Lung (tissue), 12 donors: ENCODE data around the gene NLN. TPM values are rescaled to one million over a fixed set of nuclear protein-coding genes. Genes with fewer than 3 reads are reported as not detected.

Source experiments
- ATAC-seq: fragments of 200-7000 bp; cut with Tn5 transposase; one replicate; pipeline ENCODE4 v1.9.1; 2020; ENCODE audit warnings: moderate number of reproducible peaks; ENCODE audit not compliant: insufficient read depth, low FRiP score
- DNase-seq, 3 donors: peaks; one replicate each; pipeline ENCODE4 v3.0.0-alpha.2; 2013 to 2017
- H3K27ac ChIP-seq, 2 donors: one replicate each; pipeline ENCODE4 v1.5.1; 2013; ENCODE audit warnings: mild to moderate bottlenecking in 2 of 2, moderate library complexity in 2 of 2, control low read depth in 1 of 2, inconsistent platforms in 1 of 2, low read depth in 1 of 2, low read length in 1 of 2
- H3K27me3 ChIP-seq, 3 donors: one replicate each; pipeline ENCODE4 v1.5.1; 2013; ENCODE audit warnings: low read length in 2 of 3; ENCODE audit not compliant: control insufficient read depth in 3 of 3, insufficient read depth in 3 of 3
- H3K36me3 ChIP-seq, 4 donors: one replicate each; pipeline ENCODE4 v1.5.1; 2013; ENCODE audit warnings: low read length in 4 of 4, mild to moderate bottlenecking in 1 of 4, moderate library complexity in 1 of 4; ENCODE audit not compliant: control insufficient read depth in 4 of 4, insufficient read depth in 4 of 4
- H3K4me1 ChIP-seq, 5 donors: one replicate each; pipeline ENCODE4 v1.5.1; 2013; ENCODE audit warnings: low read length in 5 of 5, mild to moderate bottlenecking in 2 of 5, moderate library complexity in 1 of 5; ENCODE audit not compliant: control insufficient read depth in 5 of 5, insufficient read depth in 5 of 5
- H3K4me3 ChIP-seq: one replicate; pipeline ENCODE4 v1.5.1; 2013; ENCODE audit warnings: mild to moderate bottlenecking, control low read depth, moderate library complexity
- H3K9ac ChIP-seq, 2 donors: one replicate each; pipeline ENCODE4 v1.5.1; 2013; ENCODE audit warnings: low read length in 2 of 2, control low read depth in 1 of 2; ENCODE audit not compliant: insufficient read depth in 1 of 2
- H3K9me3 ChIP-seq, 4 donors: one replicate each; pipeline ENCODE4 v1.5.1; 2013; ENCODE audit warnings: low read length in 3 of 4, mild to moderate bottlenecking in 1 of 4, moderate library complexity in 1 of 4; ENCODE audit not compliant: control insufficient read depth in 4 of 4, insufficient read depth in 3 of 4
- WGBS, 2 donors: extraction: QIAGEN DNeasy Blood & Tissue Kit; methylation state at CpG; one replicate each; pipeline ENCODE4 v1.1.7; 2013; 5-methylcytosine and 5-hydroxymethylcytosine counted together
- polyA plus RNA-seq, 2 donors: library from polyadenylated mRNA; stranded (reverse); fragments of 200-250 nt; gene quantifications; one replicate each; pipeline ENCODE4 v1.2.1, GENCODE V29; 2013
- total RNA-seq, 2 donors: library from RNA; depleted of rRNA in 1 of 2; stranded (reverse); fragments of >200 nt in 1 of 2; gene quantifications; one replicate each; pipeline ENCODE4 v1.2.1, GENCODE V29; 2014 to 2021
- TF ChIP-seq, protein P1 (sequence below): IDR thresholded peaks from 2 replicates; pipeline ENCODE4 v1.5.1; 2012; ENCODE audit warnings: mild to moderate bottlenecking; ENCODE audit errors: control extremely low read depth, extremely low read depth
- donor health status: control.
- donor health status: control.
- donor health status: Bipolar disorder and iron deficiency.
- donor health status: healthy.
- donor health status: DM: yes; HTN: yes; CAD: no.

Gene NLN
- total and polyA plus RNA-seq, 4 donors = 2.9 to 21.3 (median 11.8) TPM

DNA sequence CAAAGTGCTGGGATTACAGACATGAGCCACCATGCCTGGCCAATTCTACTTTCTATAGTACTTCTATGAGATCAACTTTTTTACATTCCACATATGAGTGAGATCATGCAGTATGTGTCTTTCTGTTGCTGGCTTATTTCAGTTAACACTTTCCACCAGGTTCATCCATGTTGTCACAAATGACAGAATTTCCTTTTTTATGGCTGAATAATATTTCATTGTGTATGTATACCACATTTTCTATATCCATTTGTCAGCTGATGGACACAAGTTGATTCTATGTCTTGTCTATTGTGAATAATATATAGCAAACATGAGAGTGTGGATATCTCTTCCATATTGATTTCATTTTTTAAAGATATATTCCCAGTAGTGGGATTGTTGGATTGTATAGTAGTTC is 17.2 kb downstream of the NLN start:
- Histone ChIP-seq H3K9me3 (no peaks in the 10 kb centered on the region), H3K9ac (no peak overlapping the region), H3K27ac (no peak overlapping the region), H3K4me3 (no peak overlapping the region), H3K27me3 (no peaks in the 10 kb centered on the region), H3K36me3 (no peaks in the 10 kb centered on the region), H3K4me1 (peaks cover 0 to 8% (median 0%) of the 10 kb centered on the region in 5 donors)
- DNase-seq (no peak), ATAC-seq (no peak)
- TF ChIP-seq, protein P1, sequence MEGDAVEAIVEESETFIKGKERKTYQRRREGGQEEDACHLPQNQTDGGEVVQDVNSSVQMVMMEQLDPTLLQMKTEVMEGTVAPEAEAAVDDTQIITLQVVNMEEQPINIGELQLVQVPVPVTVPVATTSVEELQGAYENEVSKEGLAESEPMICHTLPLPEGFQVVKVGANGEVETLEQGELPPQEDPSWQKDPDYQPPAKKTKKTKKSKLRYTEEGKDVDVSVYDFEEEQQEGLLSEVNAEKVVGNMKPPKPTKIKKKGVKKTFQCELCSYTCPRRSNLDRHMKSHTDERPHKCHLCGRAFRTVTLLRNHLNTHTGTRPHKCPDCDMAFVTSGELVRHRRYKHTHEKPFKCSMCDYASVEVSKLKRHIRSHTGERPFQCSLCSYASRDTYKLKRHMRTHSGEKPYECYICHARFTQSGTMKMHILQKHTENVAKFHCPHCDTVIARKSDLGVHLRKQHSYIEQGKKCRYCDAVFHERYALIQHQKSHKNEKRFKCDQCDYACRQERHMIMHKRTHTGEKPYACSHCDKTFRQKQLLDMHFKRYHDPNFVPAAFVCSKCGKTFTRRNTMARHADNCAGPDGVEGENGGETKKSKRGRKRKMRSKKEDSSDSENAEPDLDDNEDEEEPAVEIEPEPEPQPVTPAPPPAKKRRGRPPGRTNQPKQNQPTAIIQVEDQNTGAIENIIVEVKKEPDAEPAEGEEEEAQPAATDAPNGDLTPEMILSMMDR = no peak

DNA sequence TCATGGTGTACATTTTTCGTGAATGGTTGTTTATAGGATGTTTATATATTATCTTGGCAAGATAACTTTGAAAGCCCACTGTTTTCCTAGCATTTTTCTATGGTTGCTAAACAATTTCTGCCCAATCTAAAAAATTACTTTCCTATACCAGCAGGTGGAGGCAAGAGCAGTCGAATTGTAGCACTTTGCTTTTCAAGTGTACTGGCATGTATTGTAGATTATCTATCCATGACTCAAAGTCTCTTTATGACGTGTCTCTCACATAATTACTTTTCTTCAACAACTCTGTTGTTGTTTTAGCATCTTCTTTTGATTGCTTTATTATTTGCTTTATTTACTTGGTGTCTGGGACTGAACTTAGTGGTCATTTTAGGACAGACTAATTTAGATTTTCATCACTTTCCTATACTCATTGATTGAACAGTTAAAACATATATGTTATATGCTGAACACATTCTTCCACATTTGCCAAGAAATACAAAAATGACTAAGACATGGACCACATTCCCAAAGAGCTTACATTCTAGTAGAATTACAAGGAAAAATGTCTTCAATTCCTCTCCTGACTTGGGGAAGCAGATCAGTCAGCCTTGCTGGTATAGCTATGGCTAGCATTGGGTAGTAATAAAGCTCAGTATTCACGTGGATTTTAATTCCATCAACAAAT is 20.7 kb downstream of the NLN start:
- ATAC-seq (peak; percentile 79), DNase-seq (peak; percentile 18 to 71 (median 66))
- Histone ChIP-seq H3K27me3 (no peaks in the 10 kb centered on the region), H3K27ac (no peak overlapping the region), H3K36me3 (no peaks in the 10 kb centered on the region), H3K4me1 (peaks cover 0 to 8% (median 0%) of the 10 kb centered on the region in 5 donors), H3K9me3 (no peaks in the 10 kb centered on the region), H3K4me3 (no peak overlapping the region), H3K9ac (no peak overlapping the region)
- TF ChIP-seq, protein P1 = peak; percentile 19
- 29 to 46% methylated on average over 4 of the region's 4 CpGs for WGBS, 2 donors

DNA sequence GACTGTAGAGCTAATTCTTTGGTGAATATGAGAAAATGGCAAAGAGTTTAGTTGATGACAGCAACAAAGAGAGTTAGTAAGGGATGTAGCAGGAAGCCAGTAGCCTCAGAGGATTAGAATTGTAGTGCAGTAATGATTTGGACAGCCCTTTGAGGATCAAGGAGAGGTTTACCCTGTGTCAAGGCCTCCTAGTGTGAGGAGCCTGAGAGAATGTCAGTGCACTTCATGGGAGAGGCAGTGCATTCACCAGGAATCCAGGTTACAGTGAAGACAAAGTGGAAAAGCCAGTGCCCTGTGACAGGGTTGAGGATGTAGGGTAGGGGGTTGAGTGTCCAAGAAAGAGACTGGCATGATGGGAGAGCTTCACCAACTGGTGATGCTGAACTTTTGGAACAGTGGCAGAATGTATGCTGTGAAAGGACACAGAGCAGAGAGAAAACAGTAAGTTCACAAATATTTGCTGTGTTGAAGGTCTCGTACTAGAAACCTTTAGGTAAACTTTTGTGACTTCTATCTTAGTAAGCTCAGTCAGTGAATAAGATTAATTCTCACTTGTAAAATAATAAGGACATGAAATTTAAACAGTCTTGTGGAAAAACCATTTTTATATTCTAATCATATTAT is 27.3 kb downstream of the NLN start:
- H3K9me3 ChIP-seq = no peaks in the 10 kb centered on the region
- no peak for ATAC-seq
- 92 to 93% methylated on average over 1 of the region's 1 CpG for WGBS, 2 donors
- H3K36me3 ChIP-seq = no peaks in the 10 kb centered on the region
- TF ChIP-seq, protein P1 = no peak
- H3K9ac ChIP-seq = no peak overlapping the region
- peaks cover 0 to 3% (median 0%) of the 10 kb centered on the region in 5 donors for H3K4me1 ChIP-seq
- H3K4me3 ChIP-seq = no peak overlapping the region
- H3K27ac ChIP-seq = no peak overlapping the region
- H3K27me3 ChIP-seq = no peaks in the 10 kb centered on the region
- no peak for DNase-seq
